ENCODE results near the gene TMCC3.

Gene TMCC3

GRCh38 chr12:94535510-94535921 is 114.8 kb downstream of the TMCC3 start:
- no peak for DNase-seq (ENCODE audit: low read depth, low spot score)

DNA sequence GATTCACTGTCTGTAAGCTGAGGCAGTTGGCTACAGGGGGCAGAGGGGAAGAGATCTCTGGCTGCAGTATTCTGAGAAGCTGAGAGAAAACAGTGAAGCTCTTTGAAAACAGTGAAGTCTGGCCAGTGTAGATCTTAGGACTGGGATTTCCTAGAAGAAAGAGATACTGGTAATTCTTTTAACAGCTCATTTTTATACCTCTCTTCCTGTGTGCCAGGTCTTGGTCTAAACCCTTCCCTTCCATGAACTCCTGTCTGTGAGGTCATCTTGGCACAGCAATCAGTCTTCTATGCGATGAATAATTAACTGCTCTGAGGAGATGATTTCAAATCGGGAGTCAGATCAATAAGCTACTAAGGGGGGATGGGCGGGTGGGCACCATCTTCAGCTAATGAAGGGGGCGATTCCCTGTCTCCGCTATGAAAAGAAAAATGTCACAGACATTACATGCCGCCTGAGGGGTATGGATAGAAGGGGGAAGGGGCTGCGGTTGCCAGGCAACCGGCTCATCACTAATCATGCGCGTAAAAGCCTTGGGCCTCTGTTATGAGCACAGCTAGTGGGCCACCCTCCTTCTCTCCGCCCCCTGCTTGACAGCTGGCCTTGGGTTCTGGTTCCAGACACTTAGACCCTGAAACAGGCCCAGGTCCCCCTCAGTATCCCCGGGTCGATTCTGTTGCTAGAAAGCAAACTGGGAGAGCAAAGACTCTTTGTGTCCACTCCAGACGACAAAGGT is 115.4 kb downstream of the TMCC3 start:
- DNase-seq (ENCODE audit: low read depth, low spot score) = no peak

DNA sequence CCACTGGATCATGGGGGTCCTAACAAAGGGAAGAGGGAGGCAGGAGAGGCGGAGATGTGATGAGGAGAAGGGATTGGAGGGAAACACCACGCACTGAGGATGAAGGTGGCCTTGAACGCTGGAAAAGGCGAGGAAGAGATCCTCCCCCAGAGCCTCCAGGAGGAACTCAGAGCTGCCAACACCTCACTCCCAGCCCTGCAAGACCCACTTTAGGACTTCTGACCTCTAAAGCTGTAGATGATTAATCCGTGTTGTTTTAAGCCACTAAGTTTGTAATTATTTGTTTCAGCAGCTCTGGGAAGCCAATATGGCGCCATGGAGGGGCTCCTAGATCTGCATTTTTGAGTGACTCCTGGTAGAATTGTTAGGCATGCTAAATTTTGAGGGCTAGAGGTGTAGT is 116.1 kb downstream of the TMCC3 start:
- no peak for DNase-seq (ENCODE audit: low read depth, low spot score)

- DNase-seq (ENCODE audit: low read depth, low spot score) = peak; percentile 35
These were observed 117.6 kb downstream of the TMCC3 start for GRCh38 chr12:94532490-94533422.

DNA sequence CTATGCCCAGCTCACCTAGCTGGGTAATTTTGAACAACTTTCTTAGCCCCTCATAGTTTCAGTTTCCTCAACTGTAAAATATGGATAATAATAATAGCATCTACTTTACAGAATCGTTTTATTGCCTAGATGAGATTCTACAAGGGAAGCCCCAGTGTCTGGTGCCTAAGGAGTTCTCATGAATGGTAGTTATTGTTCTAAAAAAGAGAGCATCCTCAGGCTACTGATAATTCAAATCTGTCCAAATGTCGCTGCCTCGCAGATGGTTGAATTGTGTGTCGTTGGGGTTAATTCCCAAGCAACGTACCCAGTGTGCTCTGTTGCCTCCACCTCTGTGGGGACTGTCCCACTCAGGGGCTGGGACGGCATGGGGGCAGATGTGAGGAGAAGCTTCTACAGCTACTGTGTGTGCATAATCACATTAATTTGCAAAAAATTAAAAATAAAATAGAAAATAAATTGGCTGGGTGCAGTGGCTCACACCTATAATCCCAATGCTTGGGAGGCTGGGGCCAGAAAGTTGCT is 119.1 kb downstream of the TMCC3 start:
- DNase-seq (ENCODE audit: low read depth, low spot score) = no peak

DNA sequence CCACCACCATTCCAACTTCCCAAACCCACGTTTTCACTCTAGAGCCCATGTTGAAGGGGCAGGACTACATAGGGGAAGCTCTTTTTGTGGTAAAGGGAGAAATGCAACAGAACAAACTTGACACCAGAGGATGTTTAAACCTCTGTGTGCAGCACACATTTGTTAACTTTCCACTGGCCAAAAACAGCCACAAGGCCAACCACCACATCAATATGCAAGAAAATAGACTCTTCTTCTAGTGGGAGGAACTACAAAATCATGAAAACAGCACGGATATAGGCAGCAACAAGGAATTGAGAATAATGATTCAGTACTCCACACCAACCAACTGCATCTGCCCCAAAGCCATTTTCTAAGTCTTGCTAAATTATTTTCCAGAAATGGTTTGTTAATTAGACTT is 124.4 kb downstream of the TMCC3 start:
- no peak for DNase-seq (ENCODE audit: low read depth, low spot score)

All from smooth muscle cell of the brain vasculature (primary cell).